SK-N-DZ (cell line): ENCODE results near the gene FOXJ3.
"Not testable (repeated sequence)": the region's sequence is repeated elsewhere in the genome, so short reads cannot be mapped to it uniquely, and the experiment has no call there.

ENCODE experiments used
- DNase-seq: peaks from one replicate; pipeline ENCODE4 v3.0.0-alpha.2; 2015; ENCODE audit warnings: low spot score

Gene FOXJ3

DNA sequence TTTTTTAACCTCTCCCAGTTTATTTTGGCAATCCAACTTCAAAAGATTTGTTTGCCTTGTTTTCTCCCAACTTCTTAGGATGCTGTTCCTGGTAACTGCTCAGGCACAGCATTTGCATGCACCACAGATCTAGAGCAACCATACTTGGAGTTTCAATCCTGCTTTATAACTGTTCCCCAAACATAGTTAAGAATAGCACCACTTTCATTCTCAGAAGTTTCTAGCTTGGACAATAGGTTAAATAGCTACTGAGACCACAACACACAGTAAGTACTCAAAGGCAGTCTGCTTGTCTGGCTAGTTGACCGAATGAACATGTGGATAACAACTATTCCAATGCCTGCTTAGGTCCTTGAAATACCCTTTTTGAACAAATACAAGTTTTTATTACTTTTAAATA is 76.8 kb downstream of the FOXJ3 start:
- DNase-seq, result no peak

DNA sequence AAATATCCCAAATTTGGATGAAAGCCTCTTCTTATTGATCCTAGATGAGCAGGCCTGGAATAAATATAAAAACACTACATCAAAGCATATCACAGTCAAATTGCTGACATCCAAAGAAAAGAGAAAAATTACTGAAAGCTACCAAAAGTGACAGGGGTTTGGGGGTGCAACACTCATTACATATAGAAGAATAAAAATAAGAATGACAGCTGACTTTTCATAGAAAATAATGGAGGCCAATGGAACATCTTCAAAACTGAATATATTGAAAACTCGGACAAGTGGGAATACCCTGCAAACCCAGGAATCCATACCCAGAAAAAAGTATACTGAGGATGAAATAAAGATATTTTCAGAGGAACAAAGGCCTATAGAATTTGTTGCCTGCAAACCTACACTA is 84.0 kb downstream of the FOXJ3 start:
- no peak for DNase-seq

DNA sequence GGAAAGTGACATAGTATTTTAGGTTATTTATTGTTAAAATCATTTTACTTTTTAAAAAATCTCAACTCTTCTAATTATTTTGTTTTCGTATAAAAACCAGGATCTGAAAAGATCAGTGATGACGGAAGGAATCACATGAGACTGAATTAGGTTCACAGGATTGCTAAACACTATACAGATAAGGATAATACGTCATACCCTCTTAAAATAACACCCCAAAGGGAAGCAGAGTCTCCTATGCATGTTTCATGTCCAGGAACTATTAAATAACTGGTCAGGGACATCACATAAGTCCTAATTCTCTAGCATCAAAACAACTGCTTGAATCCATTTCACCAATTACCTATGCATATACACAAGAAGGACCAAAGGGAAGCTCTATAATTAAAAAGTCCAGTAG is 84.9 kb downstream of the FOXJ3 start:
- no peak for DNase-seq

DNA sequence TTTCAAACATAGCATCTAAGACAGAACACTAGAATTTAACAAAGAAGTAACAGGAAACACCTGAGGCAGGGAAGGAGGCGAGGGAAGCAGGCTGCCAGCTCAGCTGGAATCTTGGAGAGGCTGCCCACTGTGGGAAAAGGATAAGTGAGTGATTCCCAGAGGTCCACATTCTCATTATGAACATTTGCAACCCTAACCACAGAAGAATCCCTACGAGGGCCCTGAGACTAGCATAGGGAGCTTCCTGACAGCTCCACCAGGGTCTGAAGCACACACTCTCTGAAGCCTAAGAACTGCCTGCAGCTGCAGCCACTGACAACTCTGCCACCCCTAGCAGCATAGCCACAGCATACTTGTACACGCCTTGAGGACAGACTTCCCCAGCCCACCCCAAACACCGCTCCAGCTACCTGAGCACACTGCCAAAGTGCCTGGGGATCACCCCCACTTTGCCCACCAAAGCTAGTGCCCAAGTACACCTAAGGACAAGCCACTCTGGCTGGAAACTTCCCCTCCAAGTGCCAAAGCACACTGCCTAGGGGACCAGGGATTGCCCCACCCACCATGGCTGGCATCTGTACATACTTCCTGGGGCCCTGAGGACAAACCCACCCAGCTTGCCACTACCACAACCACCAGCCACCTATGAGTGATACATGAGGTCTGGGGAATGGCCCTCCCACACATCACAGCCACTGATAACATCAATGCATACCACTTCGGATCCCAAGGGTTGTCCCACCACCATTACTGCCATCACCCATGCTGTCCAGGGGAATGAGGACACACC is 93.9 kb downstream of the FOXJ3 start:
- DNase-seq, result no peak

DNA sequence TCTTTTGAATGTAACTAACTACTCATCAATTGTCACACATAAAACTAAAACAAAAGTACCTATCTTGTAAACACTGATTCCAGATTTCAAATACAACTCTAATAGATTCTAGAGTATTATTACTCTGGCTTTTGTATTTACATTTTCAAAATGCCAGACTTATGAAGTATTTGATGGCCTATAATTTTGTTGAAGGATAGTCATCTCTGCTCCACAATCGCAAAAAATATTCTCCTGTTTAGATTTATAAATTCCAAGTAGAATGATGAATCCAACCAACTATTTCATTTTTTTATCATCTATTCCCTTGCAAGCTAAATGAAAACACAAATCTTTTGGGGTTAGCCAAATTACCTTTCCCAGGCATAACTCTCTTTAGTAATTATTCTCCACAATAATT is 95.5 kb downstream of the FOXJ3 start:
- DNase-seq, result no peak

DNA sequence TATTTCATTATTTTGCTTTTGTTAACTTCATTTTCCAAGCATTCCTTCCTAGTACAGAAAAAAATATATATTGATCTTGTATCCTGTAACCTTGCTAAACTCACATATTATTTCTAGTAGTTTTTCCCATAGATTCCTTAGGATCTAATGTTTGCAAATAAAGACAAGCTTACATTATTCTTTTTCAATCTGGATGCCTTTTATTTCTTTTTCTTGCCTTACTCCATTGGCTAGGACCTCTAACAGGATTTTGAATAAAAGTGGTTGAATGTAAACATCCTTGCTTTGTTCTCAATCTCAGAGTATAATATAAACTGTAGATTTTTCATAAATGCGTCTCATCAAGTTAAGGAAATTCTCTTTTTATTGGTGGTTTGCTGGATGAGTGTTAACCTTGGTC is 96.0 kb downstream of the FOXJ3 start:
- no peak for DNase-seq

DNA sequence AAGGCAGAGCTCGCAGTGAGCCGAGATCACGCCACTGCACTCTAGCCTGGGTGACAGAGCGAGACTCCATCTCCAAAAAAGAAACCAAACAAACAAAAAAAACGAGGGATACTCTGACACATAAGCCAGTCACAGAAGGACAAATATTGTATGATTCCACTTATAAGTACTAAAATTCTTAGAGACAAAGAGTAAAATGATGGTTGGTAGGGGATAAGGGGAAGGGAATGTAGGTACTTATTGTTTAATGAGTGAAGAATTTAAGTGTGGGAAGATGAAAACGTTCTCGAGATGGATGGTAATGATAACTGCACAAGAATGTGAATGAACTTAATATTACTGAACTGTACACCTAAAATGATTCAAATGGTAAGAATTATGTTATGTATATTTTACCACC is 103.8 kb downstream of the FOXJ3 start:
- DNase-seq, result no peak

DNA sequence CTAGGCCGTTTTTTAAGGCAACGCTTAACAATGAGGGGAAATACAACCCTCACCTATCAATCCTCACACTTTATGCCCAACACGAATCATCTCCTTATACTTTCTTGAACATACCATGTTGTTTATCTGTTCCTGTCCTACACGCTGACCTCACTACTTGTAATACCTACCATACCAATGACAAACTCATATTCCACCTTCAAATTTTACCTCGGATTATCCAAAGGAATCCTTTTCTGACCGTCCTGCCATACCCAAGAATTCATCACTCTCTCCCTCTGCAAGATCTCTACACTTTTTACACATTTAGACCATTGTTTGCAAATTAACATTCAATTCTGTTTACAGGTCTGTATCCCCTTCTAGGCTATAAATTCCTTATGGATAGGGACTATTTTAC is 106.1 kb downstream of the FOXJ3 start:
- no peak for DNase-seq

DNA sequence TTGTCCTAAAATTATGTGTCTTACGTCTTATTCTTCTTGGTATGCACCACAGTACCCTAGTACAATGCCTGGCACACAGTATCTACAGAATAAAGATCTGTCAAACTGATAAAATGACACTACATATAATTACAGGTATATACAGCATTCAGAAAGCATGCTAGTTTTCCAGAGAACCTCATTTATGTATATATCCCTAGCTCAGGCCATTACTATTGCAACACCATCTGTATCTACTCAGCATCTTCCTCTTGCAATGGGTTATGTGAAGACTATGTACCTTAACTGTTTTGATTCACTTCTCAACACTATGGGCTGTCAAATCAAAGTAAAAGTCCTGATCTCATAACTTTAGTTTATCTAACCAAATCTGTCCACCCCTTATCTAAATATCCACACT is 112.0 kb downstream of the FOXJ3 start:
- no peak for DNase-seq

DNA sequence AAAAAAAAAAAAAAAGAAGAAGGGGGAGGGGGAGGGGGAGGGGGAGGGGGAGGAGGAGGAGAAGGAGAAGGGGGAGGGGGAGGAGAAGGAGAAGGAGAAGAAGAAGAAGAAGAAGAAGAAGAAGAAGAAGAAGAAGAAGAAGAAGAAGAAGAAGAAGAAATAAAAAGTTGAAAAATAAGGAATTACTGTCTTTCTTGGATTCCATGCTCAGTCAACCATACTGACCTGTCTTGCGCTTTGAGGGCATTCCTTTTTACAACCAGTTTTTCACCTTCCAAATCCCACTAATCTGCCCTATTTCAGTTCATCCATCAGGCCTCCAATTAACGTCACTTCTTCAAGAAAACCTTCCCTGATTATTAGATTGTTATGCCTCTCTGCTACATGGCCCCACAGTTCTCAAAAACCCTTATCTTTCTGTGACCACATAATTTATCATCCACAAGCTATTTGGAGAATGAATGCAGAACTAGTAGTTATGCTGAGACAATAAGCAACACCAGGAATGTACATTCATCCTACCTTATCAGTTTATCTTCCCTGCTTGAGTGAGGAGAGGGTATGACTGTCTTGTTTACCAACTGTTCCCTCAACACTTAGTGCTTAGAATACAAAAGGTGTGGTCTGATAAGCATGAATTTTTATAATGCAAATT is 113.0 kb downstream of the FOXJ3 start:
- peak; percentile 56 for DNase-seq

DNA sequence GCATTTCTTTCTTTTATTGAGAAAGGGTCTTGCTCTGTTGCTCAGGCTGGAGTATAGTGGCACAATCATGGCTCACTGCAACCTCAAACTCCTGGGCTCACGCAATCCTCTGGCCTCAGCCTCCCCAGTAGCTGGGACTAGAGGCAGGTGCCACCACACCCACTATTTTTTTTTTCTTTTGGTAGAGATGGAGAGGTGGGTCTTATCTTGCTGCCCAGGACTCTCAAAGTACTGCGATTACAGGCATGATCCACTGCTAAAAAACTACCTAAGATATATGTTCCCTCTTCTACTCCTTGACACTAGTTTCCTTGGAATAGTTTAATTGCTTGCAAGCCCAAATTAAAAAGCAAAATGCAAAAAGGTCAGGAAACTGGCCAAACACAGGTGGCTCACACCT is 113.6 kb downstream of the FOXJ3 start:
- DNase-seq, result no peak

DNA sequence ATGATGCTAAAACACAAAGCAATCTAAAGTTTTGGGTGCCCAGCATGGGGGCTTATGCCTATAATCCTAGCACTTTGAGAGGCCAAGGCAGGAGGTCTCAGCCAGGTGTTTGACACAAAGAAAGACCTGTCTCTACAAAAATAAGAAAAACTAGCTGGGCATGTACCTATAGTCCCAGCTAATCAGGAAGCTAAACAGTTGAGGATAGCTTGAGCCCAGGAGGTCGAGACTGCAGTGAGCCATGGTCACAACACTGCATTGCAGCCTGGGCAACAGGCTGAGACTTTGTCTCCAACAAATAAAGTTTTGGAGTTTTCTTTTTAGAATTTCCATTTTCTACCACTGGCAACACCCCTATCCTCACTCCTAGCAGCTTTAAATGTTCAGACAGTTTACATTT is 115.4 kb downstream of the FOXJ3 start:
- no peak for DNase-seq

DNA sequence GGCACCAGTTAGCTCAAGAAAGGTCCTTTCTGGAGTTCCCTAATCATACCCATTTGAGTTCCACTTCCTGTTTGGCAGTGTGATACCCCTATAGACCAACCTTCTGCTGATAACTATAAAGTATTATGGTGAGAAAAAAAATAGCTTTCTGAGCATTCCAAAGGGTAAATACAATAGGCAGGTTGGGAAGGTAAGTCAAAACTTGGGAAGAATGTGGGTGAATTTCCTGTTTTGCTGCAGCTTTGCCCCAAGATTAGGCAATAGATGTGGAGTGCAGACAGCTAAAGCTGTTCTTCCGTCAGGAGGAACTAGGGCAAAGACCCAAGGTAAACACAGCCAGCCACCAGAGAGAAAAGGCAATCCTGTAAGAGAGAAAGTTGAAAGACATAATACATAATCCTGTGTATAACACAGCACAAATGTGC is 120.6 kb downstream of the FOXJ3 start:
- no peak for DNase-seq

DNA sequence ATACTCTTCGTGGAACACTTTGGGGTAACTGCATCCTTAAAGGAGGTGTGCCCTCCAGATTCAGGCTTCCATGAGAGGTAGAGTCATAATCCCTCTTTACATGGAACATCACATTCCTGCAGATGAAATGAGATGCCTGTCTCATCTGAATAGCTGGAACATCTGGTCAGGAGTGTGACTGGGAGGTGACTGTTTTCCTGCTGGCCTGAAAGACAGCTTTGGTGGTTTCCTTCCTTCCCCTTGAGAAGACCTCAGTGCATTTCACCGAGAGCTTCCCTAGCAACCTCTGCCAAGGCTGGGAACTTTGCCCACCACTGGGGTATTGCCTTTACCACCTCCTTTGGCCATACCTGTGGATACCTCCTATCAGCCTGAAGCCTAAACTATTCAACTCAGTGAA is 123.8 kb downstream of the FOXJ3 start:
- DNase-seq, result no peak

DNA sequence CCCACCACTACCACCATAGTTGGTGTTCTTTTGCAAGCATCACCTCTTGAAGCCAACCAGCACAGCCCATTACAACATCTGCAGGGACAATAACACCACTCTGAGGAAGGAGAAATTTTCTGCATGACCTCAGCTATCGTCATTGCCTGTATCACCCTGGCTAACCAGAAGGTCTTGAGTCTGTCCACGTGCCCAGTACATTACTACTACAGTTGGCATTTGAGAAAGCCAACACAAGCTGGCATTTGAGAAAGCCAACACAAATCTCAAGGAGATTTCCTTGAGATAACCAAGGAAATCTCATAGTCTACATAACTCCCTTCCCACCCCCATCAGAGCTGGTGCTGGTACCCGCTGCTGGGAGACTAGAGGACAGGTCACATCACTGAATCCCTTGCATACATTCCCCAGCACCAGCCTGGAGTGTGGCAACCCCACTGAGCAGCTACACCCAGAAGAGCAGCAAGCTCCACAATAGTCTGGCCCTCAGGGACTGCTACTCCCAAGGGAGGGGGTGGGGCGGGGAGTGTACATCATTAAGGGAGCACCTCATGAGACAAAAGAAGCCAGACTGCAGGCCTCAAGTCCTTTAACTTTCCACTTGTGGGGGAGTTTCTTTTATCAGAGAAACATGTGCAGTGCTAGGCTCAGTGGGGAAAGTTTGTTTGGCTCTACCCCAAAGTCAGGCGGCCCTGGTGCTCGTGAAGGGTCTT is 124.5 kb downstream of the FOXJ3 start:
- no peak for DNase-seq

DNA sequence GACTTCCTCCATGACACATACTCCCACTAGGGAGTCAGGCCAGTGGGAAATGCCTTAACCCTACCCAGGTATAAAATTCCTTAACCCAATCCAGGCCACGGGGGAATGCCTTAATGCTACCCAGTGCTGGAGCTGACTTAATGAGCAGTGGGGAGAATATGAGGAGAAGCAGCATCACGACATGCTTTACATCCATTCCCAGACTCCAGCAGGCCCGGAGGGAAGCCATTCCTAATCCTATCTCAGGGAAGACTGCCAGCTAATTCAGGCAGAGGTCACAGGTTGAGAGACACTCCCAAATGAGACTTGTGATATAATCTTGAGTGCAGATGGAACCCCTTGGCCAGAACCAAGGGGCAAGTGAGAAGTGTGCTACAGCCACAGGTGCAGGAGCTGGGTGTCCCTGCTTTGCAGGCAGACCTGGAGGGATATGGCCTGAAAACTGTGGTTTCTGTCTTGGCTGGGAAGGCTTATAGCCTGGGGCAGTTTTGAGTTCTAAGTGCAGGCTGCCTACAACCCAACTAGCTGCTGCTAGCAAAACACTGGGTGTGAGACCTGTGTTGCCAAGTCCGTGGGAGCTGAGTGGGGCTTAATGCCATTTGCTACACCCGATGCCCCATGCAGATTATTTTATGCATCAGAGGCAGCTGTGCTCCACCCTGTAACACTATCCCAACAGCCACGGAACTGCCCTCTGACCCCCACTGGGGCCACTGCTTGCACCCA is 125.3 kb downstream of the FOXJ3 start:
- DNase-seq, result peak; percentile 18

DNA sequence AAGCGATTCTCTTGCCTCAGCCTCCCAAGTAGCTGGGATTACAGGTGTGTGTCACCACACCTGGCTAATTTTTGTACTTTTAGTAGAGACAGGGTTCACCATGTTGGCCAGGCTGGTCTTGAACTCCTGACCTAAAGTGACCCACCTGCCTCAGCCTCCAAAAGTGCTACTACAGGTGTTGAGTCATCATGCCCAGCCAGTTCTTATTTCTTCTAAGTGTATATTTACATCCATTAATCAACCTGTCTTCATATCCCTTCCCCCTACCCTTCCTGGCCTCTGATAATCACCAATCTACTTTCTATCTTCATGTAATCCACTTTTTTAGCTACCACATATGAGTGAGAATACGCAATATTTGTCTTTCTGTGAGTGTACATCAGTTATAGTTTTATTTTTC is 128.1 kb downstream of the FOXJ3 start:
- not testable (repeated sequence) for DNase-seq

DNA sequence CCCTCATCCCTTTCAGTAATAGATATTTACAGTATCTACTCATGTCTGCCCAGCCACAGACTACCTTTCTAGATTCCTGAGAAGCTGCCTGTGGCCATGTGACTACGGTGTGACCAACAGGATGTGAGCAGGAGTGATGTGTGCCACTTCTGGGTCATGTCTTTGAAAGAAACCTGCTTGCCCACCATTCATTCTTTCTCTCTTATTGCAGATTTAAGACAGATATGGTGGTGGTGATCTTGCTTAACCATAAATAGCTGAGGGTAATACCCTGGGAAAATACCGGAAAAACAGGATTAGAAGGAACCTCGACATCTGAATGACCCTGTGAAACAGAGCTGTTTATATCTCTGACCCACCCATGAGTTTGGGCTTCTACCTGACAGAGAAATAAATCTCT is 128.9 kb downstream of the FOXJ3 start:
- DNase-seq, result no peak

DNA sequence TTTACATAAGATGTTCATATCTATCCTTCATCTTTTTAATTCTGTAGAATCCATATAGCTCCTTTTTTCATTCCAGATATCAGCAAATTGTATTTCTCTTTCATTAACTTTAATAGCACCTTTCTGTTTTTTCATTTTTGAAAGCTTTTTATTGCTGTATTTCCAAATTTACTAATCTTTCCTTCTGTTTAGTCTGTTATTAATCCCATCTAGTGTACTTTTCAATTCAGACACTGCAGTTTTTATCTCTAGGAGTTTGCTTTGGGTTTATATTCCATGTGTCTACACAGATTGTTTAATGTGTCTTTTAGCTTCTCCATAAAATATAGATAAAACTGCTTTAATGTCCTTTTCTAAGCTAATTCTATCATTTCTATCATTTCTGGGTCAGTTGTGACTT is 133.0 kb downstream of the FOXJ3 start:
- DNase-seq, result no peak

DNA sequence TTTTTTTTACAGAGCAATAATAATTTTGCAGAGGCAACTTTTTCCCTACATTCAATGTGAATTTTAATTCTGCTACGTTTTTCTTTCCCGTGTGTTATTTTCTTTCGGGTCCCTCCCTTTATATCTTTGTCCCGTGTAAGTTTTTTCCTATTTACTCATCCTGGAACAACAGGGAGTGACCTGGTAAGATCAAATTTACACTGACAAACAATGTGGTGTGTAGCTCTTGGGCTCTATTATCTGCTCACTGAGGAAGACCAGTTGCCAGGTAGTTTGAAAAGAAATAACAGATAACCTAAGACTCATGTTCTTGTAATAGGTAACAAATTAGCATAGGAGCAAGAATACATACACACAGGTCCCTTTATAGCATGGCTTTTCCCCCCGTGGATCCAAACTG is 136.8 kb downstream of the FOXJ3 start:
- DNase-seq, result no peak

DNA sequence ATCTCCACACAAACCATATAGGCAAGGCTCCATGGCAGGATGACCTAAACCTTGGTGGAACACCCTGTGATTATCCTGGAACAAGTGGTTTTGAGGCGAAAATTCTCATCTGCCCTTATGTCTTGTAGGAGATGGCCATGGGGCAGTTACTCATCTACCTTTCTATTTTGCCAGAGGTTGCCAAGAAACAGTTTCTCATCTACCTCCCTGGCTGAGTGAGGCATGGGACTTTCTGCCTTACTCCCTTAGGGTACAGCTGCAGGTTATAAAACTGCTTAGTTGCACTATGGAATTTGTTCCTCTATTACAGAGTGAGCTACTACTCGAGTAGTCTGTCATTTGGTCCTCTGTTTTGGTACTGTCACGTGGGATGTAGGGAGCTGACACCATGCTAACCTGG is 139.2 kb downstream of the FOXJ3 start:
- DNase-seq, result no peak

DNA sequence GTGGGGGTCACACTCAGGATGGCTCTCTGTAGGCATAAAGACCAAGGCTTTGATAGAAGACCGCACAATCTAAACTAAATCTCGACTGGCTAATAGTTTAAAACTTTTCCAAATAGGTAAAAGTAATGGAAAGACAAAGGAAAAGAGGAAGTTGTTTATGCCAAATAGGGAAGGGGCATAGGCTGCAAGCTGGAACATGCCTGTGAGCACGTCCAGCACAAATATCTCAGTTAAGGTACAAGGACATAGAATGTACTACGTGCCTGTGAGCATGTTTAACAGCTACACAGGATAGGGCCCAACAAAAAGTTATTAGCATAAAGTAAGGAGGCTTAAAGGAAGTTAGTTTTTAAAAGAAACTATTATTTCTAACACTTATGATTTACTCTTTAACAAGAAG is 142.9 kb downstream of the FOXJ3 start:
- no peak for DNase-seq
